A204.1 (cell line): ENCODE data around the gene ZMYM1.
"Not testable (repeated sequence)": the region's sequence is repeated elsewhere in the genome, so short reads cannot be mapped to it uniquely, and the experiment has no call there.

Source experiments
- FAIRE-seq: peaks from 2 replicates; lab custom pipeline; 2012; peaks lifted over from hg19 to GRCh38; lab: Jason Lieb, UNC

The ZMYM1 gene

DNA sequence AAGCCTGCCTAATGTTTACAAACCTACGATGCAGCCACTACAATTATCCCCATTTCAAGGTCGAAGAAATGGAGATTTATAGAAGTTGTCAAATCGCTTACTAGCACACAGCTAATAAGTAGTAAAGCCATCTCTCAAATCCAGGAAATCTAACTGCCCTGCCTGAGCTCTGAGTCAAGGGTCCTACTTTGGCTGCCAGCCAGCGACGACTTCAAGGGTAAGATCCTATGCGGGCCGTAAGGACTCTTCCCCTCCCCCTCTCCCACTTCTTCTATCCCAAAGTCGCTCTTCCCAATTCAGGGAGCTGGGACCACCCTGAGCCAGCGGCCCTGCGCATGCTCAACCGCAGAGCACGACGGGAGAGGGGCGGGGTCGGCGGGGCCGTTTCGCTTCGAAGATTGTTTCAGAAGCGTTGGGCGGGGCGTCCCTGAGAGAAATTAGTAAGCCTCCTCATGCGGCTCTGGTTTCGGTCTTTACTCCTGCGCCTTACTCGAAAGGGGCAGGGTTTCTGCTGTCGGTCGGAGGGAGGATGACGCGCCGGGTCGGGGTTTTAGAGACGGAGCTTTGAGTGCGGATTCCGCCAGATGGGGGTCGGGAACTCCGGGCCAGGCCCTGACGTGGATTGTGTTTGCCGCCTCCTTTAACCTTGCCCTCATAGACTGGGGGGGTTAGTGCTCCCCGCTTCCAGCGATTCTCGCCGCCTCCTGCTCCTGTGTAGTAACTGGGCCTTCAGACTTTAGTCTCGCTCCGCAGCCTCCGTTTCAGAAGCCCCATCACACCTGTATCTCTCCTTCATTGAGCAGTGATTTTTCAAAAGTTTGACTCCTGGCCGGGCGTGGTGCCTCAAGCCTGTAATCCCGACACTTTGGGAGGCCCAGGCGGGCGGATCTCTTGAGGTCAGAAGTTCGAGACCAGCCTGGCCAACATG is at the start of gene ZMYM1:
Gene ZMYM1, plus strand, starts transcription at position 383 of the 928 bp plus-strand sequence. CDS start 14,603 bp downstream, outside the sequence.
- FAIRE-seq, result peak; percentile 40

DNA sequence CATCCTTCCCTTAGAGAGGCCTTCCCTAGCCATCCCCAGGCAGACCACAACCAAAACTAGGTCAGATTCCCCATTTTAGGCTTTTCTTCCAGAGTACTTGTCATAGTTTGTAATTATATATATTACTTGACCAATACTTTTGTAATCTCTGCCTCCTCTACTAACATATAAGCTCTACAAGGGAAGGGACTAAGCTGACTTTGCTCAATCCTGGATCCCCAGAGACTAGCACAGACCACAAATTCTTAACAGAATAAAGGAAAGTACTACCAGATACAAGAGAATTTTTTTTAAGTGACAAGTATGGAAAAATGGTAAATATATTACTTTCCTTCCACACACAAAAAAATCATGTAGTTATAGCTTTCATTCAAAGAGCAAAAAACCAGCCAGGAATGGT is 49.4 kb upstream of the ZMYM1 start:
- FAIRE-seq, result no peak

DNA sequence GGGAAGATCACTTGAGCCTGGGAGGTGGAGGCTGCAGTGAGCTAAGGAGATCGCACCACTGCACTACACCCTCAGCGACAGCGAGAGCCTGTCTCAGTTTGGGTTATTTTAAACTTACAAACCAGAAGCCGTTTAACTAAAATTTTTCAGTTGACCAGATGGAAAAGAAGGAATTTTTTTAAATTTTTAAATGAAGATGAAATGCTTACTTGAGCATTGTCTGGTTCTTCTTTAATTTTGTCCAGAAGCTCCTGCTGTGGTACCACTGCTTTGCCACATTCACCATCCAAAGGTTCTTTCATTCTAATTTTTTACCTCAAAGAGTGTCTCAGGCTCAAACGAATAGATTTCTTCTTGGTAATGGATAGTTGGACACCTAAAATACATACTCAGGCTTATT is 48.8 kb upstream of the ZMYM1 start:
- no peak for FAIRE-seq

DNA sequence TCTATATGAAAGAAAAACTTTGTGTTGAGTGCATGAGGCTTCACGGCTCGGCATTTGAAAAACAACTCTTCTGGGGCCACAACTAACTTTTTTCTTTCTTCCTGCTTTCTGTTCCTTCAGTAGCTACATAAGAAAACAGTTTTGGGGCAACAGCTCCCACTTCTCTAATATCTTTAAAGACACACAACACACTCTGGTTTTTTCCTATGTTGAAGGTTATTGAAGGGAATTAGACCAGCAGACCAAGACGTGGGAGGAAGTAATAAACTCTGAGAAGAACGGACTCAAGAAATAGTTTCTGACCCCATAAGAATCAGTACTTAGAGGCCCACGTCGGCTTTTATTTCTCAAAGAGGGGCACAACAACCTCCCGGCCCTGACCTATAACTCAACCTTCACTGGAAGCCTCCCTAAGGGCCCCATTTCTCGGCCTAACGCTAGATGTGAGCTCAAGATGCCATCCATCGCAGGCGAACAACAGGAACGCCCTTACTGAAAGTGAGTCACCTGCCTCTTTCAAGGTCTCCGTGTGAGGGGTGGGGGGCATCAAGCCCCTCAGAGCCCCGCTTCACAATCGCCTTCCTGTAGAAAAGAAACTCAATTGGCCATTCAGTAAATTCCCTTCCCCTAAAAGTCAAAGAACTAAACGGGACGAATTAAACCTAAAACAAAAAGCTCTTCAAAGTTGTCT is 48.3 kb upstream of the ZMYM1 start:
- no peak for FAIRE-seq

DNA sequence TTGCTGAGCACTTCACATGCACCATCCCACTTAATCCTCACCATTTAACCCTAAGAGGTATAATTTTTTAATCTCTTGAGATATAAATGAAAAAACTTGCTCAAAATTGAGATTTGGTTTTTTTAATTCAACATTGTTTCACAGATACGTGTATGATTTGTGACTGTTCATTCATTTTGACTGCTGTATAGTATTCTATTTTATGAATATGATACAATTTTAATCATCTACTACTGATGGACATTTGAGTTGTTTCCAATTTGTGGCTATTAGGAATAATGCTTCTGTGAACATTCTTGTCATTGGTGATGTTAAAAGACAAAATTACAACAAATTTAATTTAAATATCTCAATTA is 46.8 kb upstream of the ZMYM1 start:
- FAIRE-seq, result no peak

DNA sequence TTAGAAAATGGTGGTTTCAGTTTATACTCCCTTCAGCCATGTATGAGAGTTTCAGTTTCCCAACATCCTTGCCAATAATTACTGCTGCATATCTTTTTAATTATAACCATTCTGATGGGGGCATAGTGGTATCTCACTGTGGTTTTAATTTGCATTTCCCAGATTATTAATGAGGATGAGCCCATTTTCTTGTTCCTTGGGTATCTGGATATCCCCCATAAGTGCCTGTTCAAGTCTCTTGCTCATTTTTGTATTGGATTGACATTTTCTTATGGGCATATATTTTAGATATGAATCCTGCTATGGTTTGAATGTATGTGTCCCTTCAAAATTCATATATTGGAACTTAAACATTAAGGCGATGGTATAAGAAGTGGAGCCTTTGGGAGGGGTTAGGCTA is 45.8 kb upstream of the ZMYM1 start:
- no peak for FAIRE-seq

DNA sequence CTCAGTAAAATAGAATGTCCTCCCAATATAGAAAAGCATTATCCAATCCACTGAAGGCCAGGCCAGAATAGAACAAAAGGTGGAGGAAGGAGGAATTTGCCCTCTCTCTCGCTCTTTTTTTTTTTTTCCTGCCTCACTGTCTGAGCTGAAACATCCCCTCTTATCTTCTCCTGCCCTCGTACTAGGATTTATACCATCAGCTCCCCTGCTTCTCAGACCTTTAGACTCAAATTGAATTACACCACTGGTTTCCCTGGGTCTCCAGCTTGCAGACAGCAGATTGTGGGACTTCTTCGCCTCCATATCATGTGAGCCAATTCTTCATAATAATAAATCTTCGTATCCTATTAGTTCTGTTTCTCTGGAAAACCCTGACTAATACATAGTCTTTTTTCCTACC is 42.6 kb upstream of the ZMYM1 start:
- no peak for FAIRE-seq

DNA sequence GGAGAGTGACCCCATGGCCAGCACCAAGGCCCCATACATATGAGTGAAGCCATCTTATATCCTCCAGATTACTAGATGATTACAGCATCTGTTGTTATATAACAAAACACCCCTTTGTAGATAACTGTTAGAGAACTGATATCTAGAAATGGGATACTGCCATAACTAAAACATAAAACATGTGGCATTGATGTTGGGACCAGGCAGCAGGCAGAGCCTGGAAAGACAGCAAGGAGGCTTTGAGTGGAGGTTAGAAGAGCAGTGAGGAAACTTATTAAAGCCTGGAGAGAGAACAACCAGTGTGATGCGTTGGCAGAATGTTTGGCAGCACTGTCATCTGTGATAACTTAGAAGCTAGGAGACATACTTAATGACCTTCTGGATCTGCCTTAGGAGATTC is 42.0 kb upstream of the ZMYM1 start:
- FAIRE-seq, result no peak

DNA sequence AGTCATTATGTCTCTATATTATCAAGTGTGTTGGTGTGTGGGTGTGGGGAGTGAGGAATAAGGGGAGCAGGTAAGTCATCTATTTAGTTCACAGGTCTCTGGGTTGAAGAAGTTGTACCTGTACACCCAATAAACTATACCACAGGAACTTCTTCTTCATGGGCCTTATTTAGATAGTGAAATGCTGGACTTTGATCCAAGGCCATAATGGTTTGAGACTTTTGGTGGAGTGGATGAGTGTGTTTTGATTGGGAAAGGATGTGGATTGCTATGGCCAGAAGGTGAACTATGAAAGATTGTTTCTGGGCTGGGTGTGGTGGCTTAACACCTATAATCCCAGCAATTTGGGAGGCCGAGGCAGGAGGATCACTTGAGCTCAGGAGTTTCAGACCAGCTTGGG is 40.5 kb upstream of the ZMYM1 start:
- FAIRE-seq, result no peak

DNA sequence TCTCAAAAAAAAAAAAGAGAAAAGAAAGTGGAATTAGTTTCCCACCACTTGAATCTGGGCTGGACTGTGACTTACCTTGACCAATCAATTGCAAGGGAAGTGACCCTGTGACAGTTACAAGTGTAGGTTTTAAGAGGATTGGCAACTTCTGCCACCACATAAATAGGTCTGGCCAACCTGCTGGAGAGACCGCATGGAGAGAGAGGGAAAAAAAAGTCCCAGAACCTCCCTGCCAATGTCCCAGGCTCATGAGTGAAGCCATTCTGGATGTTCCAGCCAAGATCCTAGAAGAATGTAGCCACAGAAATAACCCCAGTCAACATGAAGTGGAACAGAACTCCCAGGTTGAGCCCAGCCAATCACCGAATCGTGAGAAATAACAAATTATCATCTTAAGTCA is 35.7 kb upstream of the ZMYM1 start:
- FAIRE-seq, result no peak

DNA sequence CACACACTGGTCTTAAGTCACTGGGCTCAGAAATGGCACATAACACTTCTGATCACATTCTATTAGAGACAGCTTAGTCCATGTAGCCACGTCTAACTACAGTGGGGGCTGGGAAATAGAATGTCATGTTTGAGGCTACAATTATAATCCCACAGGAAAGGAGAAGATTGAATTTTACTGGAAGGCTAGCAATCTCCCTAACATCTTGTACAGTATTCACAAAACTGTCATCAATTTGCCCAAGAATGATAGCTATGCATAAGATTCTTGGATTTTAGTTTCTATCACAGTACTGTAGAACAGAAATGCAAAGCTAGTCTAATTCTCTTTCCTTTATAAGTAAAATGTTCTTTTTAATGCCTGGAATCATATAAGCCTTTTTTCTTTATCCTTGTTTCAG is 34.8 kb upstream of the ZMYM1 start:
- no peak for FAIRE-seq

DNA sequence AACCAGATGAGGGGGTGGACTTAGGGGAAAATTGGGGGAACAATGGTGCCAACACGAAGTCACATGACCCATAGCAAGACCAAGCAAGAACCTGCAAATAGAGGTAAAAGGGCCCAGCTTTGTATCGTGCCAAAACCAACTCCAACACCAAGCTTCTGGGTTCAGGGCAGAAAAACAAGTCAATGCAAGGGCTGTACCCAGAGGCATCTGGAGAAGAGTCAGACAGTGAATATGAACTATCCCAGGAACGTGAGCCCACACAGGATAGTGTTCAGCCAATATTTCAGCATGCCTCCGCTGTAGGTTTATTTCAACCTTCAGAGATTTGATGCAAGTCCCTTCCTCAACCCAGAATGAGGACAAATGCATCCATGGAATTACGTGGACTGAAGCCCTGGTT is 32.5 kb upstream of the ZMYM1 start:
- no peak for FAIRE-seq

DNA sequence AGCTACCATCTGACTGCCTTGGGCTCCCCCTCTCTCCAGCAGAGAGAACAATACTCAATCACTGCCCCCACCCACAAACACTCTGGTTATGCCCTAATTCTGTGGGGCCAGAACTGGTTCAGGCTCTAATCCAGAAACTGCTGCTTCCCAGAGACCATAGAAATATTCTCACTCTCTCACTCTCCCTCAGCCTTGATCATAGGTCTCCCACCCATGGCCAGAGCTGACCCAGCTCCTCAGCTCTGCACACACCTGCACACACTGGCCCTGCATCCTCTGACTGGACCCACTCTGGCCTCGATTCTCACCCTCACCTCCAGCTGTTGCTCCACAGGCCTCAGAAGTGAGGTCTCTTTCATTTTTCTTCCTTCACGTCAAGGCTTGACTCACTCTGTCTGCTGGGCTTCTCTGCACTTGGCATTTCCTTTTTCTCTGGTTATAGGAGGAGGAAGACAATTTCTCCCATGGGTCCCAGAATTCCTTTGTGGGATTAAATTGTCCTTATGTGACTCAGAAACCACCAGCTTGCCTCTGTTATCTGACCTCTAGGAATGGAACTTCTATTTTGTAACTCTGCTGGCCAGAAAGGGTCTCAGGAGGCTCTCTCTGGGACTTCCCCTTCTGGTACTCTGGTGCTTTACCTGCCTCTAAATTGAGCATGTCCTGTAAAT is 31.9 kb upstream of the ZMYM1 start:
- no peak for FAIRE-seq

DNA sequence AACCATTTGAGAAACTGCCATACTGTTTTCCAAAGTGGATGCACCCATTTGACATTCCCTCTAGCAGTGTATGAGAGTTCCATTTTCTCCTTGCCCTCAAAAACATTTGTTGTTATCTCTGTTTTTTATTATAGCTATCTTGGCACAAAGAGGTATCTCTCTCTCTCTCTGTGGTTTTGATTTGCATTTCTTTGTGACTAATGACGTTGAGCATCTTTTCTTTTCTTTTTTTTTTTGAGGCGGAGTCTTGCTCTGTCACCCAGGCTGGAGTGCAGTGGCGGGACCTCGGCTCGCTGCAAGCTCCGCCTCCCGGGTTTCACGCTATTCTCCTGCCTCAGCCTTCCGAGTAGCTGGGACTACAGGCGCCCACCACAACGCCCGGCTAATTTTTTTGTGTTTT is 30.1 kb upstream of the ZMYM1 start:
- FAIRE-seq, result no peak

DNA sequence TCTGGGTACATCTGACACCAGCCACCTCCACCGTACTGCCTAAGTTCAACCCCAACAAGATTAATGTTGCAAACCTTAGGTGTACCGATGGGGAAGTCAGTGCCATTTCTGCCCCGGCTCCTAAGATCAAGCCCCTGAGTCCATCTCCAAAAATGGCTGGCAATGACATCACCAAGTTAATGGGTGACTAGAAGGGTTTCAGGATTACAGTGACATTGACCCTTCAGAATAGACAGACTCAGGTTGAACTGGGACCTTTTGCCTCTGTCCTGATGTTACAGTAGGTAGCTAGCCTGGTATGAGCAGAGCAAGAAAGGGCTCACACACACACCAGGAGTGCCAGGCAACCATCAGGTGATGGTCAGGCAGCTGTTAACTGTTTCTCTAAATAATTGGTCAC is 25.8 kb upstream of the ZMYM1 start:
- no peak for FAIRE-seq

DNA sequence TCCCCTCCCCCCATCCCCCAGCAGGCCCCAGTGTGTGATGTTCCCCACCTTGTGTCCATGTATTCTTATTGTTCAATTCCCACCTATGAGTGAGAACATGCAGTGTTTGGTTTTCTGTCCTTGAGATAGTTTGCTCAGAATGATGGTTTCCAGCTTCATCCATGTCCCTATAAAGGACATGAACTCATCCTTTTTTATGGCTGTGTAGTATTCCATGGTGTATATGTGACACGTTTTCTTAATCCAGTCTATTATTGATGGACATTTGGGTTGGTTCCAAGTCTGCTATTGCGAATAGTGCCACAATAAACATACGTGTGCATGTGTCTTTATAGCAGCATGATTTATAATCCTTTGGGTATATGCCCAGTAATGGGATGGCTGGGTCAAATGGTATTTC is 24.9 kb upstream of the ZMYM1 start:
- FAIRE-seq, result not testable (repeated sequence)

DNA sequence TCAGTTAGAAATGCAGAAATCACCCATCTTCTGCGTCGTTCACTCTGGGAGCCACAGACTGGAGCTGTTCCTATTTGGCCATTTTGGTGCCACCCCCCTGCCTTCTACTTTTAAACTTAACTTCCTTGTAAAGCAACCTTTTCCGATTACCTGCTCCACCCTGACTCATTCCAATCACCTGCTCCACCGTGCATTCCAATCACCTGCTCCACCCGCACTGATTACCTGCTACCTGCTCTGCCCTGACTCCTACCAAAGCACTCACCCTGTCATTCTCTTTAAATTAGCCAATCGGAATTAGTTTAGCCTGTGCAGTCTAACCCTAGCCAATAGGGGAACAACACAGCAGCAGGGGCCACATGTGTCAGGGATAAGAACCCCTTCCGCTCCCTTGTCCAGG is 20.9 kb upstream of the ZMYM1 start:
- not testable (repeated sequence) for FAIRE-seq

DNA sequence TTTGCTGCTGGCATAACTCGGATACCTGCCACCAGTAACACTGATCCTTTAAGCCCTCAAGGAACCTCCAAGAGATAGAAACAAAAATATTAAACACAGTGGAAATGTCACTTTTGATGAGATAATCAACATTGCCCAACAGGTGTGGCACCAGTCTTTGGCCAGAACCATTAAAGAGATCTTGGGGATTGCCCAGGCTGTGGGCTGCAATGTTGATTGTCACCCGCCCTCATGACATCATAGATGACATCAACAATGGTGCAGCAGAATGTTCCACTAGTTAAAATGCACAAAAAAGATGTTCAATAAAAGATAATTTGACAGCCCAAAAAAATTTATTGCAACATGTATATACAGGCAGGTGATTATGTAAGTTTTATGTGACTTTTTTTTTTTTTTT is 20.2 kb upstream of the ZMYM1 start:
- FAIRE-seq, result no peak

DNA sequence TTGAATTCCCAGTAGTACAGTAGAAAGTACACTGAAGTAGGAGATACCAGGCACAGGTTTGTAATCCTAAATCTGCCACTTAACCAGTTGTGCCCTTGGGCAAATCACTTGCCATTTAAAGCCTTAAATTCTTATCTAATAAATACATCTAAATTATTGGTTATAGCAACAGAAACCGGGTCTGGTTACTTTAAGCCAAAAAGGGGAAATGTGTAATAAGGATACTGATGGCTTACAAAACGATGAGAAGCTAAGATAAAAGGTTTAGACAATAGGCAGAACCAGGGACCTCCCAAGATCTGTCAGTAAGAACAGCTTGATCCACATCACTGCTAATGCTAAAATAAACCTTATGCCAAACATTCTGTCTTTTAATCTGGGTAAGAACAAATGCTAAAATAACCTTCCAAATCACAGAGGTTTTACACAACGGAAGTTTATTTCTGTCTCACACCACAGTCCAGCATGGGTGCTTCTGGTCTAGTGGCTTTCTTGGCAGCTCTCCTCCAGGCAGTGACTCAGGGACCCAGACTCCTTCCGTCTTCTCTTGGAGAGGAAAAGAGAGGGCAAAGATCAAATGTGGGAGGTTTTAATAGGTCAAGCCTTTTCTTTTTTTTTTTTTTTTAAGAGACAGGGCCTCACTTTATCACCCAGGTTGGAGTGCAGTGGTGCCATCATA is 16.5 kb upstream of the ZMYM1 start:
- FAIRE-seq, result no peak

DNA sequence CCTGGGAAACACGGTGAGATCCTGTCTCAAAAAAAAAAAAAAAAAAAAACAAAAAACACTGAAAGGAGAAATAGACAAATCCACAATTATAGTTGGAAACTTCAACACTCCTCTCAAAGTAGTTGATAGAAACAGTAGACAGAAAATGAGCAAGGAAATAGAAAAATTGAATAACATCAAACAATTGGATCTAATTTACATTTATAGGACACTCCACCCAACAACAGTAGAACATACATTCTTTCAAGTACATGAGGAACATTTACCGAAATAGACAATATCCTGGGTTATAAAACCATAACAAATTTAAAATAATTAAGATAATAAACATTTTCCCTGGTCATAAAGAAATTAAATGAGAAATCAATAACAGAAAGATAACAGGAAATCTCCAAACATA is 14.9 kb upstream of the ZMYM1 start:
- peak; percentile 9 for FAIRE-seq

DNA sequence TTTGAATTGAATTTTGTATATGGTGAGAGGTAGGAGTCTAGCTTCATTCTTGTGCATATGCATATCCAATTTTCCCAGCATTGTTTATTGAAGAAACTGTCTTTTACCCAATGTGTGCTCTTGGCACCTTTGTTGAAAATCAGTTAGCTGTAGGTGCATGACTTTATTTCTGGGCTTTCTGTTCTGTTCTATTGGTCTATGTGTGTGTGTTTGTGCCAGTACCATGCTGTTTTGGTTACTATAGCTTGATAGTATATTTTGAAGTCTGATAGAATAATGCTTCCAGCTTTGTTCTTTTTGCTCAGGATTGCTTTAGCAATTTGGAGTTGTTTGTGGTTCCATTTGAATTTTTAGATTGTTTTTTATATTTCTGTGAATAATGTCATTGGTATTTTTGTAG is 9.4 kb upstream of the ZMYM1 start:
- FAIRE-seq, result no peak

DNA sequence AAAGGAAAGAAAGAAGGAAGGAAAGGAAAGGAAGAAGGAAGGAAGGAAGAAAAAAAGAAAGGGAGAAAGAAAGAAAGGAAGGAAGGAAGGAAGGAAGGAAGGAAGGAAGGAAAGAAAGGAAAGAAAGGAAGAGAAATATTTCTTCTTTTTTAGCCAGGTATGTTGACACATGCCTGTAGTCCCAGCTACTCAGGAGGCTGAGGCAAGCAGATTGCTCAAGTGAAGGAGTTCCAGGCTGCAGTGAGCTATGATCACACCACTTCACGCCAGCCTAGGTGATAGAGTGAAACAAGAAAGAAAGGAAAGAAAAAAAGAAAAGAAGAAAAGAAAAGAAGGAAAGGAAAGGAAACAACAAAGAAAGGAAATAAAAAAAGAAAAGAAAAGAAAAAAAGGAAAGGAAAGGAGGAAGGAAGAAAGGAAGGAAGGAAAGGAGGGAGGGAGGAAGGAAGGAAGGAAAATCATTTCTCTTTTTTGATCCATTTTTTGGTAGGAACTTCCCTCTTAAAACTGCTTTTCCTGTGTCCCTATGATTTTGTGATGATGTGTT is 5.8 kb upstream of the ZMYM1 start:
- no peak for FAIRE-seq
